ENCODE data around the gene HINT1. TPM values are rescaled to one million over a fixed set of nuclear protein-coding genes. Genes with fewer than 3 reads are reported as not detected.
A peak's percentile ranks its signal among the peaks of the same experiment; 100 is the strongest.

Gene HINT1
- total and polyA plus RNA-seq, 9 of the 15 experiments (the other 6 are each of a cell fraction or from before 2014, with no cell fraction given) = 296 to 1,027 (median 500) TPM

DNA sequence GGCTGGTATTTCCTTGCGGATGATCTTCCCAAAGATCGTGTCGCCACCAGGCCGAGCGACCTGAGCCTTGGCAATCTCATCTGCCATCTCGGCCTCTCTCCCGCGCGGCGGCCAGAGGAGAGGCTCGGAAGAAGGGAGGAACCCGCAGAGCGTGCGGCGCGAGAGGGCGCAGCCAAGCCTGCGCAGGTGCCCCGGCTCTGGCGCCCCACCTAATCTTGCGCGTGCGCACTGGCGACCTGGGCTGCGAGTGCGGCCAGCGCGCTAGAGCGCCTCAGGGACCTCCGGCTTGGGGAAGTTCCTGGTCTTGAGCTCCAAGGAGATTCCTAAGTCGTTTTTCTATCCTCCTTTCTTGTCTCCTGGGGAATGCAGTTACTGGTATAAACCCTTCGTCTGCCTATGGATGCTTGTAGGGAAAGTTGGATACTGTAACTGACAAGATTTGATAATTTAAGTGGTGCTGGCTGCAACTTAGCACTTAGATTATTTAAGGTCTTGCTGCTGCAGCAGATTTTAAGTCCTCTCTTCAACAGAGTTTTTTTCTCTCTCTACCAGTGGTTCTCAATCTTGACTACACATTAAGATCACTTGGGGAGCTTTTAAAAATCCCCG is at the start of gene HINT1 (continued):
- peak; percentile 75 for TF ChIP-seq POU5F1 (IDR thresholded peaks at IDR 0.05; ENCODE audit: borderline replicate concordance, low read depth, low read length, partially characterized antibody)
- TF ChIP-seq HDAC1 (IDR thresholded peaks at IDR 0.05) = peak in 1 of 2 experiments; percentile 16; a peak in 1 of 4 replicates
- peak; percentile 14; the same call in 1 of the 2 replicates for TF ChIP-seq JUND (IDR thresholded peaks at IDR 0.05; ENCODE audit: borderline replicate concordance, low read depth, low read length)
- no peak; the same call in 2 of the 3 replicates for TF ChIP-seq JUND (tag; IDR thresholded peaks at IDR 0.05; ENCODE audit: borderline replicate concordance, low read depth, low read length)
- TF ChIP-seq TAL1 (IDR thresholded peaks at IDR 0.05) = no peak
- TF ChIP-seq ZZZ3 (IDR thresholded peaks at IDR 0.05) = no peak
- TF ChIP-seq, protein P1, sequence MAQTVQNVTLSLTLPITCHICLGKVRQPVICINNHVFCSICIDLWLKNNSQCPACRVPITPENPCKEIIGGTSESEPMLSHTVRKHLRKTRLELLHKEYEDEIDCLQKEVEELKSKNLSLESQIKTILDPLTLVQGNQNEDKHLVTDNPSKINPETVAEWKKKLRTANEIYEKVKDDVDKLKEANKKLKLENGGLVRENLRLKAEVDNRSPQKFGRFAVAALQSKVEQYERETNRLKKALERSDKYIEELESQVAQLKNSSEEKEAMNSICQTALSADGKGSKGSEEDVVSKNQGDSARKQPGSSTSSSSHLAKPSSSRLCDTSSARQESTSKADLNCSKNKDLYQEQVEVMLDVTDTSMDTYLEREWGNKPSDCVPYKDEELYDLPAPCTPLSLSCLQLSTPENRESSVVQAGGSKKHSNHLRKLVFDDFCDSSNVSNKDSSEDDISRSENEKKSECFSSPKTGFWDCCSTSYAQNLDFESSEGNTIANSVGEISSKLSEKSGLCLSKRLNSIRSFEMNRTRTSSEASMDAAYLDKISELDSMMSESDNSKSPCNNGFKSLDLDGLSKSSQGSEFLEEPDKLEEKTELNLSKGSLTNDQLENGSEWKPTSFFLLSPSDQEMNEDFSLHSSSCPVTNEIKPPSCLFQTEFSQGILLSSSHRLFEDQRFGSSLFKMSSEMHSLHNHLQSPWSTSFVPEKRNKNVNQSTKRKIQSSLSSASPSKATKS (CRISPR knock-in tag; IDR thresholded peaks at IDR 0.05) = no peak
- TF ChIP-seq ZNF134 (CRISPR knock-in tag; conservative IDR thresholded peaks at IDR 0.05) = no peak
- TF ChIP-seq ZNF133 (CRISPR knock-in tag; IDR thresholded peaks at IDR 0.05) = no peak
- TF ChIP-seq MEIS2 (IDR thresholded peaks at IDR 0.05; ENCODE audit: partially characterized antibody) = peak; percentile 98
- no peak for TF ChIP-seq SOX6 (IDR thresholded peaks at IDR 0.05)
- TF ChIP-seq, protein P2, sequence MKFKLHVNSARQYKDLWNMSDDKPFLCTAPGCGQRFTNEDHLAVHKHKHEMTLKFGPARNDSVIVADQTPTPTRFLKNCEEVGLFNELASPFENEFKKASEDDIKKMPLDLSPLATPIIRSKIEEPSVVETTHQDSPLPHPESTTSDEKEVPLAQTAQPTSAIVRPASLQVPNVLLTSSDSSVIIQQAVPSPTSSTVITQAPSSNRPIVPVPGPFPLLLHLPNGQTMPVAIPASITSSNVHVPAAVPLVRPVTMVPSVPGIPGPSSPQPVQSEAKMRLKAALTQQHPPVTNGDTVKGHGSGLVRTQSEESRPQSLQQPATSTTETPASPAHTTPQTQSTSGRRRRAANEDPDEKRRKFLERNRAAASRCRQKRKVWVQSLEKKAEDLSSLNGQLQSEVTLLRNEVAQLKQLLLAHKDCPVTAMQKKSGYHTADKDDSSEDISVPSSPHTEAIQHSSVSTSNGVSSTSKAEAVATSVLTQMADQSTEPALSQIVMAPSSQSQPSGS (CRISPR knock-in tag; IDR thresholded peaks at IDR 0.05) = no peak
- TF ChIP-seq ESRRB (CRISPR knock-in tag; IDR thresholded peaks at IDR 0.05; ENCODE audit: borderline replicate concordance) = no peak
- peak; percentile 75; the same call in 1 of the 2 replicates for TF ChIP-seq EP400 (IDR thresholded peaks at IDR 0.05)
- TF ChIP-seq SRSF9 (IDR thresholded peaks at IDR 0.05; ENCODE audit: borderline replicate concordance, low read depth, low read length) = no peak
- TF ChIP-seq, protein P3, sequence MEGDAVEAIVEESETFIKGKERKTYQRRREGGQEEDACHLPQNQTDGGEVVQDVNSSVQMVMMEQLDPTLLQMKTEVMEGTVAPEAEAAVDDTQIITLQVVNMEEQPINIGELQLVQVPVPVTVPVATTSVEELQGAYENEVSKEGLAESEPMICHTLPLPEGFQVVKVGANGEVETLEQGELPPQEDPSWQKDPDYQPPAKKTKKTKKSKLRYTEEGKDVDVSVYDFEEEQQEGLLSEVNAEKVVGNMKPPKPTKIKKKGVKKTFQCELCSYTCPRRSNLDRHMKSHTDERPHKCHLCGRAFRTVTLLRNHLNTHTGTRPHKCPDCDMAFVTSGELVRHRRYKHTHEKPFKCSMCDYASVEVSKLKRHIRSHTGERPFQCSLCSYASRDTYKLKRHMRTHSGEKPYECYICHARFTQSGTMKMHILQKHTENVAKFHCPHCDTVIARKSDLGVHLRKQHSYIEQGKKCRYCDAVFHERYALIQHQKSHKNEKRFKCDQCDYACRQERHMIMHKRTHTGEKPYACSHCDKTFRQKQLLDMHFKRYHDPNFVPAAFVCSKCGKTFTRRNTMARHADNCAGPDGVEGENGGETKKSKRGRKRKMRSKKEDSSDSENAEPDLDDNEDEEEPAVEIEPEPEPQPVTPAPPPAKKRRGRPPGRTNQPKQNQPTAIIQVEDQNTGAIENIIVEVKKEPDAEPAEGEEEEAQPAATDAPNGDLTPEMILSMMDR (IDR thresholded peaks at IDR 0.05 in 2 of 3, conservative IDR thresholded peaks at IDR 0.05 in 1 of 3; ENCODE audit: insufficient read depth in 2 of 3, low read depth in 1 of 3, low read length in 3 of 3) = peak in 2 of 3 experiments; percentile 40 to 44; a peak in 4 of 6 replicates
- TF ChIP-seq NRF1 (conservative IDR thresholded peaks at IDR 0.05 in 1 of 2, IDR thresholded peaks at IDR 0.05 in 1 of 2) = peak; percentile 99
- peak in 1 of 2 experiments; percentile 34; a peak in 2 of 4 replicates for TF ChIP-seq RAD21 (CRISPR knock-in tag; conservative IDR thresholded peaks at IDR 0.05 in 1 of 2, IDR thresholded peaks at IDR 0.05 in 1 of 2)
- peak; percentile 95 for TF ChIP-seq POLR2B (IDR thresholded peaks at IDR 0.05; ENCODE audit: low read depth, partially characterized antibody)
- 0 out of 2 replicates have a peak, but pooled peaks have one; percentile 10 for TF ChIP-seq LCOR (CRISPR knock-in tag; IDR thresholded peaks at IDR 0.05)
- TF ChIP-seq ZNF239 (CRISPR knock-in tag; IDR thresholded peaks at IDR 0.05) = no peak

Measured in K562 (cell line).